Measurements from ENCODE around the gene CFAP74.

DNA sequence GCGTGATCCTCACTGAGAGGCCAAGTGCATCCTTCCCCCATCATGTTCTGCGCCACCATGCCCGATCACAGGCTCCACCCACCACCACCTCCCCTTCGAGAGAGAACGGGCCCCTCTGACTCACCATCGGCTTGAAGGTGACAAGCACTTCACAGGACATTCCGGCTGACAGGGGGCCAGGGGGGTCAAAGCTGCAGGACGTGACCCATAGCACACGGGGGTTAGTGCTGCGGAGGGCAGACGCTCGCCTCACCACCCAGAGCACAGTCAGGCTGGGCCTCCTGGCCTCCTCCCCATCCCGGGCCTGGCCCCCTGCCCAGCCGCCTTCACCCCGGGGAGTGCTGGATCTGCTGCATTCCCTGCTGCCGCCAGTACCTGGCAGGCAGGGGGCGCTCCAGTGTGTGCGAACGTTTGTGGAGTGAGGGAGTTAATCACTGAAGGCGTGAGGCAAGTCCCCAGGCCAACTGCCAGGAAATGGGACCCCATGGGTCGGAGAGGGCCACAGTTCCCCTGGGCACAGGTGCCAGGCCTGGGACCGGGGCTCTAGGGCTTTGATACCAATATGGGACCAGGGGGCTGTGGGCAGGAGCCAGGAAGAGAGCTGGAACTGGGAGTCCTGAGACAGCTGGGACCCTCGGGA lies 43.6 kb downstream of the CFAP74 start:
- TF ChIP-seq, protein P1, sequence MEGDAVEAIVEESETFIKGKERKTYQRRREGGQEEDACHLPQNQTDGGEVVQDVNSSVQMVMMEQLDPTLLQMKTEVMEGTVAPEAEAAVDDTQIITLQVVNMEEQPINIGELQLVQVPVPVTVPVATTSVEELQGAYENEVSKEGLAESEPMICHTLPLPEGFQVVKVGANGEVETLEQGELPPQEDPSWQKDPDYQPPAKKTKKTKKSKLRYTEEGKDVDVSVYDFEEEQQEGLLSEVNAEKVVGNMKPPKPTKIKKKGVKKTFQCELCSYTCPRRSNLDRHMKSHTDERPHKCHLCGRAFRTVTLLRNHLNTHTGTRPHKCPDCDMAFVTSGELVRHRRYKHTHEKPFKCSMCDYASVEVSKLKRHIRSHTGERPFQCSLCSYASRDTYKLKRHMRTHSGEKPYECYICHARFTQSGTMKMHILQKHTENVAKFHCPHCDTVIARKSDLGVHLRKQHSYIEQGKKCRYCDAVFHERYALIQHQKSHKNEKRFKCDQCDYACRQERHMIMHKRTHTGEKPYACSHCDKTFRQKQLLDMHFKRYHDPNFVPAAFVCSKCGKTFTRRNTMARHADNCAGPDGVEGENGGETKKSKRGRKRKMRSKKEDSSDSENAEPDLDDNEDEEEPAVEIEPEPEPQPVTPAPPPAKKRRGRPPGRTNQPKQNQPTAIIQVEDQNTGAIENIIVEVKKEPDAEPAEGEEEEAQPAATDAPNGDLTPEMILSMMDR (IDR thresholded peaks at IDR 0.05): peak; percentile 64 to 88 (median 80)
- no peak for TF ChIP-seq POLR2A (IDR thresholded peaks at IDR 0.05)

Measured in heart left ventricle (tissue), 13 donors.